Panc1 (cell line): ENCODE data around the gene SSR1.

Source experiments
- POLR2AphosphoS5 ChIP-seq: IDR thresholded peaks from 2 replicates; pipeline ENCODE4 v1.6.1; 2012; ENCODE audit warnings: mild to moderate bottlenecking, low read depth, low read length, moderate library complexity
- TF ChIP-seq, protein P1 (sequence below): fragments of 450-650 bp; IDR thresholded peaks from 2 replicates; pipeline ENCODE4 v1.5.1; 2017; ENCODE audit warnings: mild to moderate bottlenecking

DNA sequence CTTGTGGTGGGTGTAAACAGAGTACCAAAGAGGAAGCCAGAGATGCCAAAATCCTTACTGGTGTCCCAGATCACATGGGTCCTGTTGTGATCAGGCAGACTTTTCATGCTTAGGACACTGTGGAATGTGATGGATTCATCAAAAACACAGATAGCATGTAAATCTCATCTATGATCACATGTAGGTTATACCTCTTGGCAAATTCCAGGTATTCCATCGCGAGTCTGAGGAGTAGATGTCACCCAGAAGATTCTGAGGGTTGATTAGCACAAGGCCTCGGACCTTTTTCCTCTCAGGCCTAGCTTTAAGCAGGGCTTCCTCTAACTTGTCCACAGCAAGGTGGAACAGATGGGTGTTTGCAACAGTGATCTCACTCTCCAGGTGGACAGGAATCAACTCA lies 28.3 kb upstream of the SSR1 start:
- TF ChIP-seq, protein P1, sequence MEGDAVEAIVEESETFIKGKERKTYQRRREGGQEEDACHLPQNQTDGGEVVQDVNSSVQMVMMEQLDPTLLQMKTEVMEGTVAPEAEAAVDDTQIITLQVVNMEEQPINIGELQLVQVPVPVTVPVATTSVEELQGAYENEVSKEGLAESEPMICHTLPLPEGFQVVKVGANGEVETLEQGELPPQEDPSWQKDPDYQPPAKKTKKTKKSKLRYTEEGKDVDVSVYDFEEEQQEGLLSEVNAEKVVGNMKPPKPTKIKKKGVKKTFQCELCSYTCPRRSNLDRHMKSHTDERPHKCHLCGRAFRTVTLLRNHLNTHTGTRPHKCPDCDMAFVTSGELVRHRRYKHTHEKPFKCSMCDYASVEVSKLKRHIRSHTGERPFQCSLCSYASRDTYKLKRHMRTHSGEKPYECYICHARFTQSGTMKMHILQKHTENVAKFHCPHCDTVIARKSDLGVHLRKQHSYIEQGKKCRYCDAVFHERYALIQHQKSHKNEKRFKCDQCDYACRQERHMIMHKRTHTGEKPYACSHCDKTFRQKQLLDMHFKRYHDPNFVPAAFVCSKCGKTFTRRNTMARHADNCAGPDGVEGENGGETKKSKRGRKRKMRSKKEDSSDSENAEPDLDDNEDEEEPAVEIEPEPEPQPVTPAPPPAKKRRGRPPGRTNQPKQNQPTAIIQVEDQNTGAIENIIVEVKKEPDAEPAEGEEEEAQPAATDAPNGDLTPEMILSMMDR = no peak
- no peak for TF ChIP-seq POLR2AphosphoS5
